Stromal cell of bone marrow (primary cell): Measurements from ENCODE around the gene GNA12.

Experiments
- DNase-seq: peaks from one replicate; pipeline ENCODE4 v3.0.0-alpha.2; 2012; ENCODE audit warnings: low read depth

GNA12 gene

GRCh38 chr7:2844153-2845033 lies at the start of gene GNA12:
Gene GNA12 (minus strand): TSS chr7:2844308. CDS start chr7:2844161, 147 bp downstream.
- DNase-seq = peak; percentile 96

- no peak for DNase-seq
Observed at GRCh38 chr7:2893411-2893861, 49.3 kb upstream of the GNA12 start.

GRCh38 chr7:2892549-2892948 lies 48.4 kb upstream of the GNA12 start:
- DNase-seq = no peak

- DNase-seq = no peak
Observed at GRCh38 chr7:2887816-2888215, 43.7 kb upstream of the GNA12 start.

GRCh38 chr7:2886900-2887299 lies 42.8 kb upstream of the GNA12 start:
- peak; percentile 57 for DNase-seq

- no peak for DNase-seq
Observed at GRCh38 chr7:2886391-2886790, 42.3 kb upstream of the GNA12 start.

- DNase-seq = no peak
Observed at GRCh38 chr7:2884161-2884560, 40.1 kb upstream of the GNA12 start.

GRCh38 chr7:2883101-2883500 lies 39.0 kb upstream of the GNA12 start:
- no peak for DNase-seq

- DNase-seq = no peak
Observed at GRCh38 chr7:2882111-2882510, 38.0 kb upstream of the GNA12 start.

- no peak for DNase-seq
Observed at GRCh38 chr7:2880874-2881533, 36.9 kb upstream of the GNA12 start.

- DNase-seq = no peak
Observed at GRCh38 chr7:2880051-2880450, 35.9 kb upstream of the GNA12 start.

GRCh38 chr7:2879354-2879753 lies 35.2 kb upstream of the GNA12 start:
- no peak for DNase-seq

- DNase-seq = no peak
Observed at GRCh38 chr7:2878306-2878705, 34.2 kb upstream of the GNA12 start.

- DNase-seq = peak; percentile 66
Observed at GRCh38 chr7:2876031-2876731, 32.1 kb upstream of the GNA12 start.

- DNase-seq = peak; percentile 40
Observed at GRCh38 chr7:2873686-2874551, 29.8 kb upstream of the GNA12 start.

- DNase-seq = no peak
Observed at GRCh38 chr7:2873146-2873545, 29.0 kb upstream of the GNA12 start.

- DNase-seq = no peak
Observed at GRCh38 chr7:2872296-2872874, 28.3 kb upstream of the GNA12 start.

GRCh38 chr7:2870471-2870931 lies 26.4 kb upstream of the GNA12 start:
- no peak for DNase-seq

- no peak for DNase-seq
Observed at GRCh38 chr7:2869981-2870380, 25.9 kb upstream of the GNA12 start.

- DNase-seq = no peak
Observed at GRCh38 chr7:2866601-2867000, 22.5 kb upstream of the GNA12 start.

- peak; percentile 47 for DNase-seq
Observed at GRCh38 chr7:2864999-2865670, 21.0 kb upstream of the GNA12 start.
